Progenitor cell of endocrine pancreas (in vitro differentiated cells): ENCODE measurements around the gene MAJIN. TPM values are rescaled to one million over a fixed set of nuclear protein-coding genes. Genes with fewer than 3 reads are reported as not detected.

Experiments
- DNase-seq: peaks from one replicate; pipeline ENCODE4 v3.0.0; 2021; ENCODE audit warnings: low spot score; ENCODE audit not compliant: unreplicated experiment
- H3K27ac Mint-ChIP-seq: 2 replicates; pipeline ENCODE4 v1.8.0; 2021; ENCODE audit warnings: mild to moderate bottlenecking, moderate library complexity, mixed read lengths
- H3K27me3 Mint-ChIP-seq: 2 replicates; pipeline ENCODE4 v1.8.0; 2021; ENCODE audit warnings: mixed read lengths
- H3K36me3 Mint-ChIP-seq: 2 replicates; pipeline ENCODE4 v1.8.0; 2022; ENCODE audit warnings: mixed read lengths; ENCODE audit not compliant: insufficient read depth
- H3K4me1 Mint-ChIP-seq: 2 replicates; pipeline ENCODE4 v1.8.0; 2021; ENCODE audit warnings: low read depth, mixed read lengths
- H3K4me3 Mint-ChIP-seq: 2 replicates; pipeline ENCODE4 v1.8.0; 2021; ENCODE audit warnings: low read depth, mild to moderate bottlenecking, moderate library complexity, mixed read lengths
- H3K9me3 Mint-ChIP-seq: 2 replicates; pipeline ENCODE4 v1.8.0; 2021; ENCODE audit warnings: low read depth, mixed read lengths
- total RNA-seq: library from RNA; stranded (reverse); gene quantifications from 2 replicates; pipeline ENCODE4 v1.2.1, GENCODE V29; 2021
- TF ChIP-seq, protein P1 (sequence below): fragments of 200-600 bp; sonication (generic); IDR thresholded peaks from one replicate; pipeline ENCODE4 v1.5.0; 2021; ENCODE audit warnings: antibody characterized with exemption, mild to moderate bottlenecking; ENCODE audit not compliant: unreplicated experiment

Gene MAJIN
- total RNA-seq, 1 donor from 2014 or later, result not detected

- peak overlapping the region; percentile 47 for H3K27ac Mint-ChIP-seq
- H3K4me3 Mint-ChIP-seq, result no peak overlapping the region
- H3K36me3 Mint-ChIP-seq, result no peaks in the 10 kb centered on the region
- H3K27me3 Mint-ChIP-seq, result no peaks in the 10 kb centered on the region
- peaks cover 13% of the 10 kb centered on the region for H3K4me1 Mint-ChIP-seq
- no peak for DNase-seq
- TF ChIP-seq, protein P1, sequence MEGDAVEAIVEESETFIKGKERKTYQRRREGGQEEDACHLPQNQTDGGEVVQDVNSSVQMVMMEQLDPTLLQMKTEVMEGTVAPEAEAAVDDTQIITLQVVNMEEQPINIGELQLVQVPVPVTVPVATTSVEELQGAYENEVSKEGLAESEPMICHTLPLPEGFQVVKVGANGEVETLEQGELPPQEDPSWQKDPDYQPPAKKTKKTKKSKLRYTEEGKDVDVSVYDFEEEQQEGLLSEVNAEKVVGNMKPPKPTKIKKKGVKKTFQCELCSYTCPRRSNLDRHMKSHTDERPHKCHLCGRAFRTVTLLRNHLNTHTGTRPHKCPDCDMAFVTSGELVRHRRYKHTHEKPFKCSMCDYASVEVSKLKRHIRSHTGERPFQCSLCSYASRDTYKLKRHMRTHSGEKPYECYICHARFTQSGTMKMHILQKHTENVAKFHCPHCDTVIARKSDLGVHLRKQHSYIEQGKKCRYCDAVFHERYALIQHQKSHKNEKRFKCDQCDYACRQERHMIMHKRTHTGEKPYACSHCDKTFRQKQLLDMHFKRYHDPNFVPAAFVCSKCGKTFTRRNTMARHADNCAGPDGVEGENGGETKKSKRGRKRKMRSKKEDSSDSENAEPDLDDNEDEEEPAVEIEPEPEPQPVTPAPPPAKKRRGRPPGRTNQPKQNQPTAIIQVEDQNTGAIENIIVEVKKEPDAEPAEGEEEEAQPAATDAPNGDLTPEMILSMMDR, result no peak
- no peaks in the 10 kb centered on the region for H3K9me3 Mint-ChIP-seq
Measured at GRCh38 chr11:64998141-64998540, 26.2 kb upstream of the MAJIN start.

GRCh38 chr11:64996710-64997380, 24.9 kb upstream of the MAJIN start, which contains the start of gene BATF2:
BATF2 (minus strand) TSS chr11:64996971; CDS start chr11:64996914, 57 bp downstream.
- H3K27me3 Mint-ChIP-seq, result no peaks in the 10 kb centered on the region
- no peak within 1 kb of the TSS for H3K4me3 Mint-ChIP-seq
- H3K9me3 Mint-ChIP-seq, result no peaks in the 10 kb centered on the region
- H3K27ac Mint-ChIP-seq, result peak within 1 kb of the TSS; percentile 87
- H3K36me3 Mint-ChIP-seq, result no peaks in the 10 kb centered on the region
- peaks cover 13% of the 10 kb centered on the region for H3K4me1 Mint-ChIP-seq
- DNase-seq, result no peak
- TF ChIP-seq, protein P1, result peak; percentile 50

- H3K36me3 Mint-ChIP-seq, result no peaks in the 10 kb centered on the region
- no peak overlapping the region for H3K4me3 Mint-ChIP-seq
- TF ChIP-seq, protein P1, result no peak
- H3K9me3 Mint-ChIP-seq, result no peaks in the 10 kb centered on the region
- no peak for DNase-seq
- H3K4me1 Mint-ChIP-seq, result peaks cover 13% of the 10 kb centered on the region
- H3K27me3 Mint-ChIP-seq, result no peaks in the 10 kb centered on the region
- H3K27ac Mint-ChIP-seq, result peak overlapping the region; percentile 47
Measured at GRCh38 chr11:64996327-64996709, 24.4 kb upstream of the MAJIN start.

GRCh38 chr11:64994318-64994717, 22.4 kb upstream of the MAJIN start:
- no peaks in the 10 kb centered on the region for H3K9me3 Mint-ChIP-seq
- no peak overlapping the region for H3K4me3 Mint-ChIP-seq
- H3K4me1 Mint-ChIP-seq, result peaks cover 17% of the 10 kb centered on the region
- DNase-seq, result no peak
- TF ChIP-seq, protein P1, result no peak
- no peaks in the 10 kb centered on the region for H3K27me3 Mint-ChIP-seq
- no peaks in the 10 kb centered on the region for H3K36me3 Mint-ChIP-seq
- no peak overlapping the region for H3K27ac Mint-ChIP-seq

- no peak for DNase-seq
- H3K4me3 Mint-ChIP-seq, result no peak overlapping the region
- H3K27ac Mint-ChIP-seq, result peak overlapping the region; percentile 68
- no peaks in the 10 kb centered on the region for H3K36me3 Mint-ChIP-seq
- peaks cover 5% of the 10 kb centered on the region for H3K4me1 Mint-ChIP-seq
- no peaks in the 10 kb centered on the region for H3K27me3 Mint-ChIP-seq
- H3K9me3 Mint-ChIP-seq, result no peaks in the 10 kb centered on the region
- TF ChIP-seq, protein P1, result no peak
Measured at GRCh38 chr11:64990222-64990923, 18.5 kb upstream of the MAJIN start.
